Measurements from ENCODE around the gene METAP1D. TPM values are rescaled to one million over a fixed set of nuclear protein-coding genes. Genes with fewer than 3 reads are reported as not detected.

METAP1D gene
- total RNA-seq, 1 donor from 2014 or later: 8.3 TPM

DNA sequence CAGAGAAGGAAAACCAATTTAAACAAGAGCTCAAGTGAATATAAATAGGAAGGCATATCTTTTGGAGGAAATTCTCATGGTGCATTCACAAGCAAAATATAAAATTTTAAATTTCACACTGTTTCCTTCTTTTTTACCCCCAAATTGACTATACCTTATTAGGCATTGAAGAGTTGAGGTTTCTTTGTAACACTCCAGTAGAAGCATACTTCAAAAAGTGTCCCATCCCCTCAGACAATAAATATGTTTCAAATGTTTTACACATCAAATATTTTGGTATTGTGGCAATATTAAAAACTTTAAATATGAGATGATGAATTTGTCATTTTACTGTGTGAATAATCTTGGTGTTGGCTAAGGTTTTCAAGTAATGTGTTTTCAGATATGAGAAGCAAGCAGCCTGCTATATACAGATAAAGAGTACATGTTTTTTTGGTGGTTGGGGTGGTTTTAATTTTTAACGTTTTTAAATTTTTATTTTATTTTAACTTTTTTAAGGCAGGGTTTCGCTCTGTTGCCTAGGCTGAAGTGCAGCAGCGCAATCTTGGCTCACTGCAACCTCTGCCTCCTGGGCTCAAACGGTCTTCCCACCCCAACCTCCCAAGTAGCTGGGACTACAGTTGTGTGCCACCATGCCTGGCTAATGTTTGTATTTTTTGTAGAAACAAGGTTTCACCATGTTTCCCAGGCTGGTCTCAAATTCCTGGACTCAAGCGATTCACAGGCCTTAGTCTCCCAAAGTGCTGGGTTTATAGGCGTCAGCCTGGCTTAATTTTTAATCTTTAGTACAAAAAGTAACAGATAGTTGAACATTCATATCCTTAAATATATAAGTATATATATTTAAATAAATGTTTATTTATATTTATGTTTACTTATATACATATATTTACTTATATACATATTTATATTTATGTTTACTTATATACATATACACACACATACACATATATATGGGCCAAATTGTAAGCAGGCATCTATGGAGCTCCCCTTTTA is 49.1 kb downstream of the METAP1D start:
- no peak overlapping the region for H3K4me3 Mint-ChIP-seq (ENCODE audit: low read depth)

DNA sequence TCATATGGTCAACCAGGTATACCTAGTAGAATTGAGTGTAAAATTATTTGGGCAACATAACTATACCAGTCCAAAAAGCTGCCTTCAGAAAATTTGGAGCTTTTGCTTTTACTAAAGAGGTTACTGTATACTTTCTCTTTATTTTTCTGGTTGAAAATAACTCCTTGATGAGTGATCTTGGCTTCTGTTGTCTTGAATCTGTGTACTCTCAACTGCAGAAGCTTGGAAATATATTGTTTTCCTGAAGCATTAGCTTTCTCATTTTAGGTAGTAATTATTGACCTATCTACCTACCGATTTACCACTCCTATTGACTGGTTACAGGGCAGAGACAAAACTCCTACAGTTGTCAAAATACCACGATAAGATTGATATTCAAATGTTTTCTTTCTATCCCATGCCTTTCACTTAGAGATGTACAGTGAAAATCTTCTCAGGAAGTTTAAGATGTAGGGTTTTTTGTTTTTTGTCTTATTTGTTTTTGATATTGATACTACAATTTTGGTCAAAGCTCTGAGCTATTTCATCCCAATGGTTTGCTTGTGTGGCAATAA is 49.9 kb downstream of the METAP1D start:
- DNase-seq (ENCODE audit: low spot score, unreplicated experiment): no peak
- Mint-ChIP-seq H3K36me3 (ENCODE audit: insufficient read depth) (no peaks in the 10 kb centered on the region), H3K4me1 (ENCODE audit: low read depth) (peaks cover 3% of the 10 kb centered on the region), H3K4me3 (ENCODE audit: low read depth) (no peak overlapping the region), H3K9me3 (ENCODE audit: low read depth) (no peaks in the 10 kb centered on the region), H3K27me3 (peaks cover 3% of the 10 kb centered on the region), H3K27ac (no peak overlapping the region)
- TF ChIP-seq, protein P1, sequence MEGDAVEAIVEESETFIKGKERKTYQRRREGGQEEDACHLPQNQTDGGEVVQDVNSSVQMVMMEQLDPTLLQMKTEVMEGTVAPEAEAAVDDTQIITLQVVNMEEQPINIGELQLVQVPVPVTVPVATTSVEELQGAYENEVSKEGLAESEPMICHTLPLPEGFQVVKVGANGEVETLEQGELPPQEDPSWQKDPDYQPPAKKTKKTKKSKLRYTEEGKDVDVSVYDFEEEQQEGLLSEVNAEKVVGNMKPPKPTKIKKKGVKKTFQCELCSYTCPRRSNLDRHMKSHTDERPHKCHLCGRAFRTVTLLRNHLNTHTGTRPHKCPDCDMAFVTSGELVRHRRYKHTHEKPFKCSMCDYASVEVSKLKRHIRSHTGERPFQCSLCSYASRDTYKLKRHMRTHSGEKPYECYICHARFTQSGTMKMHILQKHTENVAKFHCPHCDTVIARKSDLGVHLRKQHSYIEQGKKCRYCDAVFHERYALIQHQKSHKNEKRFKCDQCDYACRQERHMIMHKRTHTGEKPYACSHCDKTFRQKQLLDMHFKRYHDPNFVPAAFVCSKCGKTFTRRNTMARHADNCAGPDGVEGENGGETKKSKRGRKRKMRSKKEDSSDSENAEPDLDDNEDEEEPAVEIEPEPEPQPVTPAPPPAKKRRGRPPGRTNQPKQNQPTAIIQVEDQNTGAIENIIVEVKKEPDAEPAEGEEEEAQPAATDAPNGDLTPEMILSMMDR (IDR thresholded peaks at IDR 0.05; ENCODE audit: unreplicated experiment): no peak

More for the DNA sequence above, 49.1 kb downstream of the METAP1D start:
- Mint-ChIP-seq H3K27ac (no peak overlapping the region), H3K27me3 (peaks cover 3% of the 10 kb centered on the region), H3K36me3 (ENCODE audit: insufficient read depth) (no peaks in the 10 kb centered on the region), H3K4me1 (ENCODE audit: low read depth) (peaks cover 3% of the 10 kb centered on the region), H3K9me3 (ENCODE audit: low read depth) (no peaks in the 10 kb centered on the region)
- no peak for DNase-seq (ENCODE audit: low spot score, unreplicated experiment)
- TF ChIP-seq, protein P1 (IDR thresholded peaks at IDR 0.05; ENCODE audit: unreplicated experiment): no peak

GRCh38 chr2:172050479-172051125 is 50.8 kb downstream of the METAP1D start:
- Mint-ChIP-seq H3K36me3 (ENCODE audit: insufficient read depth) (no peaks in the 10 kb centered on the region), H3K4me1 (ENCODE audit: low read depth) (peaks cover 3% of the 10 kb centered on the region), H3K27me3 (peaks cover 3% of the 10 kb centered on the region), H3K27ac (no peak overlapping the region), H3K4me3 (ENCODE audit: low read depth) (no peak overlapping the region), H3K9me3 (ENCODE audit: low read depth) (no peaks in the 10 kb centered on the region)
- TF ChIP-seq, protein P1 (IDR thresholded peaks at IDR 0.05; ENCODE audit: unreplicated experiment): no peak
- DNase-seq (ENCODE audit: low spot score, unreplicated experiment): no peak

GRCh38 chr2:172052000-172052983 is 52.5 kb downstream of the METAP1D start:
- peaks cover 5% of the 10 kb centered on the region for H3K27me3 Mint-ChIP-seq
- TF ChIP-seq, protein P1 (IDR thresholded peaks at IDR 0.05; ENCODE audit: unreplicated experiment): no peak
- no peaks in the 10 kb centered on the region for H3K36me3 Mint-ChIP-seq (ENCODE audit: insufficient read depth)
- H3K4me1 Mint-ChIP-seq (ENCODE audit: low read depth): no peaks in the 10 kb centered on the region
- no peaks in the 10 kb centered on the region for H3K9me3 Mint-ChIP-seq (ENCODE audit: low read depth)
- H3K4me3 Mint-ChIP-seq (ENCODE audit: low read depth): no peak overlapping the region
- no peak for DNase-seq (ENCODE audit: low spot score, unreplicated experiment)
- no peak overlapping the region for H3K27ac Mint-ChIP-seq

All from progenitor cell of endocrine pancreas (in vitro differentiated cells).